WTC11 (cell line): ENCODE measurements around the gene IRX4. TPM values are rescaled to one million over a fixed set of nuclear protein-coding genes. Genes with fewer than 3 reads are reported as not detected.
A peak's percentile ranks its signal among the peaks of the same experiment; 100 is the strongest.

Source experiments
- ATAC-seq: fragments of 200-7000 bp; cut with Tn5 transposase; 2 replicates; pipeline ENCODE4 v1.10.0; 2021; ENCODE audit warnings: mild to moderate bottlenecking, moderate library complexity
- CTCF ChIA-PET: fragments of 300-600 bp; sonication (Branson Sonifier 250); formaldehyde crosslinking; loops from one replicate; lab custom pipeline; 2021; ENCODE audit warnings: antibody characterized with exemption; lab: Charles Lee
- POLR2A ChIA-PET: fragments of 350-600 bp; sonication (Branson Sonifier 250); formaldehyde crosslinking; loops from one replicate; lab custom pipeline; 2021; ENCODE audit warnings: antibody characterized with exemption; lab: Charles Lee
- DNase-seq: peaks from one replicate; pipeline ENCODE4 v3.0.0; 2021; ENCODE audit warnings: low spot score
- H3K27ac Mint-ChIP-seq: 2 replicates; pipeline ENCODE4 v1.8.0; 2021; ENCODE audit warnings: mixed read lengths
- H3K27me3 Mint-ChIP-seq: 2 replicates; pipeline ENCODE4 v1.8.0; 2021; ENCODE audit warnings: low read depth, mild to moderate bottlenecking, moderate library complexity, mixed read lengths
- H3K36me3 Mint-ChIP-seq: 2 replicates; pipeline ENCODE4 v1.8.0; 2021; ENCODE audit warnings: mixed read lengths
- H3K4me1 Mint-ChIP-seq: 2 replicates; pipeline ENCODE4 v1.8.0; 2022; ENCODE audit warnings: mixed read lengths
- H3K4me3 Mint-ChIP-seq: 2 replicates; pipeline ENCODE4 v1.8.0; 2021; ENCODE audit warnings: mild to moderate bottlenecking, moderate library complexity, mixed read lengths
- H3K9me3 Mint-ChIP-seq: 2 replicates; pipeline ENCODE4 v1.8.0; 2021; ENCODE audit warnings: mixed read lengths
- ARID4B ChIP-seq: sonication (generic); formaldehyde crosslinking; IDR thresholded peaks from 2 replicates; pipeline ENCODE4 v1.8.0; 2023; ENCODE audit warnings: missing genetic modification reagents, mild to moderate bottlenecking, borderline replicate concordance
- IRF1 ChIP-seq: sonication (generic); formaldehyde crosslinking; IDR thresholded peaks from 2 replicates; pipeline ENCODE4 v1.8.0; 2023; ENCODE audit warnings: missing genetic modification reagents
- KAT7 ChIP-seq: sonication (generic); formaldehyde crosslinking; IDR thresholded peaks from 2 replicates; pipeline ENCODE4 v1.8.1; 2023; ENCODE audit warnings: missing genetic modification reagents, mild to moderate bottlenecking, borderline replicate concordance
- MXD4 ChIP-seq: fragments of 250-450 bp; sonication (Bioruptor Pico); IDR thresholded peaks from 2 replicates; pipeline ENCODE4 v1.8.0; 2021; ENCODE audit warnings: mild to moderate bottlenecking, moderate library complexity, borderline replicate concordance
- NFYB ChIP-seq: sonication (generic); formaldehyde crosslinking; conservative IDR thresholded peaks from 2 replicates; pipeline ENCODE4 v1.8.0; 2022; ENCODE audit warnings: low read depth, missing genetic modification reagents
- PRDM15 ChIP-seq: sonication (generic); formaldehyde crosslinking; IDR thresholded peaks from 2 replicates; pipeline ENCODE4 v1.8.0; 2022; ENCODE audit warnings: missing genetic modification reagents
- SOX15 ChIP-seq: fragments of 250-450 bp; sonication (Bioruptor Pico); IDR thresholded peaks from 2 replicates; pipeline ENCODE4 v1.9.0; 2021; ENCODE audit warnings: mild to moderate bottlenecking
- USF1 ChIP-seq: sonication (generic); formaldehyde crosslinking; IDR thresholded peaks from 2 replicates; pipeline ENCODE4 v1.8.0; 2022; ENCODE audit warnings: mild to moderate bottlenecking, missing genetic modification reagents
- ZNF232 ChIP-seq: sonication (generic); formaldehyde crosslinking; IDR thresholded peaks from 2 replicates; pipeline ENCODE4 v1.8.0; 2022; ENCODE audit warnings: mild to moderate bottlenecking, missing genetic modification reagents
- ZNF423 ChIP-seq: fragments of 250-450 bp; sonication (Bioruptor Pico); IDR thresholded peaks from 2 replicates; pipeline ENCODE4 v2.1.2; 2022; ENCODE audit warnings: mild to moderate bottlenecking, moderate library complexity
- ZSCAN18 ChIP-seq: fragments of 250-450 bp; sonication (Bioruptor Pico); IDR thresholded peaks from 2 replicates; pipeline ENCODE4 v2.1.2; 2022; ENCODE audit warnings: mild to moderate bottlenecking, moderate library complexity
- total RNA-seq: library from RNA; stranded (reverse); gene quantifications from 3 replicates; pipeline ENCODE4 v1.2.3, GENCODE V29; 2021

Gene IRX4
- total RNA-seq, 1 experiment from 2014 or later: 9.0 TPM

- TF ChIP-seq ARID4B (CRISPR knock-in tag): 0 out of 2 replicates have a peak, but pooled peaks have one; percentile 20
- no peak for TF ChIP-seq ZNF232 (CRISPR knock-in tag)
- TF ChIP-seq ZNF423 (CRISPR knock-in tag): 0 out of 2 replicates have a peak, but pooled peaks have one; percentile 10
- TF ChIP-seq NFYB: no peak
Measured at GRCh38 chr5:1878050-1878849, 4.5 kb downstream of the IRX4 start (continued).

GRCh38 chr5:1877103-1878049 lies 5.3 kb downstream of the IRX4 start:
- TF ChIP-seq PRDM15: no peak
- no peak for TF ChIP-seq USF1 (CRISPR knock-in tag)
- no peak for TF ChIP-seq IRF1 (CRISPR knock-in tag)
- TF ChIP-seq KAT7 (CRISPR knock-in tag): no peak
- no peak for TF ChIP-seq MXD4 (CRISPR knock-in tag)
- no peak for TF ChIP-seq SOX15 (CRISPR knock-in tag)
- no peak for TF ChIP-seq ZSCAN18 (CRISPR knock-in tag)
- DNase-seq (peak; percentile 45), ATAC-seq (no peak)
- Mint-ChIP-seq H3K4me3 (peak overlapping the region; percentile 48), H3K27ac (no peak overlapping the region), H3K9me3 (no peaks in the 10 kb centered on the region), H3K4me1 (peaks cover 42% of the 10 kb centered on the region), H3K36me3 (peaks cover 11% of the 10 kb centered on the region), H3K27me3 (peaks cover 90% of the 10 kb centered on the region)
- POLR2A ChIA-PET: interaction anchor here (0.6 kb wide), 1 partner anchor 27 kb away, joined by 3 read pairs; no protein-coding TSS in a partner anchor
- CTCF ChIA-PET: no interaction called here
